GM12864 (cell line): ENCODE measurements around the gene KRT27.
"Not testable (repeated sequence)": the region's sequence is repeated elsewhere in the genome, so short reads cannot be mapped to it uniquely, and the experiment has no call there.

Source experiments
- DNase-seq: peaks from one replicate; pipeline ENCODE4 v3.0.0-alpha.2; 2011; ENCODE audit warnings: low read depth
- H3K4me3 ChIP-seq: 2 replicates; pipeline ENCODE4 v1.5.1; 2011; ENCODE audit warnings: mild to moderate bottlenecking, low read depth, low read length, control low read depth
- CTCF ChIP-seq: IDR thresholded peaks from 2 replicates; pipeline ENCODE4 v1.5.1; 2011; ENCODE audit warnings: low read depth, mild to moderate bottlenecking, moderate library complexity, low read length, control low read depth, inconsistent platforms; ENCODE audit errors: missing control alignments

The KRT27 gene

GRCh38 chr17:40817103-40817682, 34.8 kb upstream of the KRT27 start:
- DNase-seq = no peak
- TF ChIP-seq CTCF = no peak
- H3K4me3 ChIP-seq = no peak overlapping the region

GRCh38 chr17:40816569-40816968, 34.2 kb upstream of the KRT27 start:
- no peak for TF ChIP-seq CTCF
- DNase-seq = no peak
- H3K4me3 ChIP-seq = no peak overlapping the region

- DNase-seq = no peak
- TF ChIP-seq CTCF = no peak
- no peak overlapping the region for H3K4me3 ChIP-seq
Observed at GRCh38 chr17:40815381-40815780, 33.0 kb upstream of the KRT27 start.

- H3K4me3 ChIP-seq, DNase-seq: not testable (repeated sequence)
Observed at GRCh38 chr17:40814657-40815056, 32.3 kb upstream of the KRT27 start.

- no peak overlapping the region for H3K4me3 ChIP-seq
- no peak for TF ChIP-seq CTCF
- DNase-seq = no peak
Observed at GRCh38 chr17:40813804-40814203, 31.5 kb upstream of the KRT27 start.

- DNase-seq = no peak
- no peak for TF ChIP-seq CTCF
- no peak overlapping the region for H3K4me3 ChIP-seq
Observed at GRCh38 chr17:40812639-40813038, 30.3 kb upstream of the KRT27 start.

GRCh38 chr17:40810494-40810893, 28.1 kb upstream of the KRT27 start:
- H3K4me3 ChIP-seq = no peak overlapping the region
- TF ChIP-seq CTCF = no peak
- DNase-seq = no peak
